ENCODE measurements around the gene SCAMP5. TPM values are rescaled to one million over a fixed set of nuclear protein-coding genes. Genes with fewer than 3 reads are reported as not detected.

The SCAMP5 gene, protein sequence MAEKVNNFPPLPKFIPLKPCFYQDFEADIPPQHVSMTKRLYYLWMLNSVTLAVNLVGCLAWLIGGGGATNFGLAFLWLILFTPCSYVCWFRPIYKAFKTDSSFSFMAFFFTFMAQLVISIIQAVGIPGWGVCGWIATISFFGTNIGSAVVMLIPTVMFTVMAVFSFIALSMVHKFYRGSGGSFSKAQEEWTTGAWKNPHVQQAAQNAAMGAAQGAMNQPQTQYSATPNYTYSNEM
- 7.0 and 9.0 TPM in 2 replicates for total RNA-seq (2014; rRNA removed)
- Bru-seq, nascent RNA = percentile 42 among the genes with signal in this experiment
- percentile 38 among the genes with signal in this experiment for BruChase-seq, experiment 1, labeled RNA remaining after a 6-hour chase
- percentile 44 among the genes with signal in this experiment for BruChase-seq, experiment 2, labeled RNA remaining after a 2-hour chase
- long read RNA-seq, partial matches to known transcripts = 0 of 11 reads
- long read RNA-seq, other reads (novel, unspliced or antisense) = 10 of 11 reads

DNA sequence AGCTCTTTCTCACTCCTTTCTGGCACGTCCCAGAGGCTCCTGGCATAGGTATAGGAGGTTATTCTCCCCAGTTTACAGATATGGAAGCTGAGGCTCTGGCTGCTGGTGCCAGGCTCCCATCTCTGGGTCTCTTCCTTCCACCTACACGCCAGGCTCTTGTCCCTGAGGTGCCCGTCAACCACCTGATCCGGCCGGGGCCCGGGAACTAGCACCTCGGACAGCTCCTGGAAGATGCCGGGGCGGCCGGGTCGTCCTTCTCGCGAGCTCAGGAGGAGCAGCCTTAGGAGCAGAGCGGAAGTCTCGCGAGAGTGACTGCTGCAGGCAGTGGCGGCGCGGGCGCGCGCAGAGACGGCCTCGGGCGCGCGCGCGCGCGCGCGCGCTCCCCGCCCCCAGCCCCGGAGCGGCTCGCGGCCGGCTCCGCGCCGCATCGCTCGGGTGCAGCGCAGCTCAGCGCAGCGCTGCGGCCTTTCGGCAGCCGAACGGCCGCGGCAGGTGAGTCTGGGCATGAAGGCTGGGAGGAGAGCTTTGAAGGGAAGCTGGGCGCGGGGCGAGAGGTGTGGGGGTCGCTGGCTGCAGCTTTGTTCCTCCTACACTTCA is at the start of gene SCAMP5:
Gene SCAMP5, plus strand, starts transcription at position 382 of the 597 bp plus-strand sequence. CDS start 16,277 bp downstream, outside the sequence.
- H3K9me3 ChIP-seq (ENCODE audit: low read length) = no peaks in the 10 kb centered on the region
- no peaks in the 10 kb centered on the region for H4K20me1 ChIP-seq (ENCODE audit: low read length)
- CTCF ChIA-PET = interaction anchor here (0.6 kb wide), 2 partner anchors 19 to 373 kb away, joined by 3 read pairs; partner anchors contain the start of gene MAN2C1
- H3F3A ChIP-seq (ENCODE audit: low read length, unreplicated experiment) = no peaks in the 10 kb centered on the region
- no peaks in the 10 kb centered on the region for H3K79me2 ChIP-seq (ENCODE audit: low read length)
- no peak within 1 kb of the TSS for H3K27ac ChIP-seq (ENCODE audit: low read length)
- ATAC-seq (peak; percentile 94), DNase-seq (peak; percentile 91)
- H3K27me3 ChIP-seq (ENCODE audit: low read length) = no peaks in the 10 kb centered on the region; the same call in 1 of the 2 replicates
- H3K36me3 ChIP-seq (ENCODE audit: low read depth, low read length) = no peaks in the 10 kb centered on the region
- TF ChIP-seq EZH2 (IDR thresholded peaks at IDR 0.05; ENCODE audit: low read length, unreplicated experiment) (no peak), EZH2phosphoT487 (IDR thresholded peaks at IDR 0.05; ENCODE audit: borderline replicate concordance, low read length) (no peak)
- TF ChIP-seq, protein P1, sequence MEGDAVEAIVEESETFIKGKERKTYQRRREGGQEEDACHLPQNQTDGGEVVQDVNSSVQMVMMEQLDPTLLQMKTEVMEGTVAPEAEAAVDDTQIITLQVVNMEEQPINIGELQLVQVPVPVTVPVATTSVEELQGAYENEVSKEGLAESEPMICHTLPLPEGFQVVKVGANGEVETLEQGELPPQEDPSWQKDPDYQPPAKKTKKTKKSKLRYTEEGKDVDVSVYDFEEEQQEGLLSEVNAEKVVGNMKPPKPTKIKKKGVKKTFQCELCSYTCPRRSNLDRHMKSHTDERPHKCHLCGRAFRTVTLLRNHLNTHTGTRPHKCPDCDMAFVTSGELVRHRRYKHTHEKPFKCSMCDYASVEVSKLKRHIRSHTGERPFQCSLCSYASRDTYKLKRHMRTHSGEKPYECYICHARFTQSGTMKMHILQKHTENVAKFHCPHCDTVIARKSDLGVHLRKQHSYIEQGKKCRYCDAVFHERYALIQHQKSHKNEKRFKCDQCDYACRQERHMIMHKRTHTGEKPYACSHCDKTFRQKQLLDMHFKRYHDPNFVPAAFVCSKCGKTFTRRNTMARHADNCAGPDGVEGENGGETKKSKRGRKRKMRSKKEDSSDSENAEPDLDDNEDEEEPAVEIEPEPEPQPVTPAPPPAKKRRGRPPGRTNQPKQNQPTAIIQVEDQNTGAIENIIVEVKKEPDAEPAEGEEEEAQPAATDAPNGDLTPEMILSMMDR (conservative IDR thresholded peaks at IDR 0.05; ENCODE audit: low read depth, low read length) = no peak
- peak within 1 kb of the TSS; percentile 92 for H3K4me2 ChIP-seq (ENCODE audit: low read length)
- H3K4me1 ChIP-seq (ENCODE audit: insufficient read depth, low read length) = peaks cover 4% of the 10 kb centered on the region; the same call in 1 of the 2 replicates
- peak within 1 kb of the TSS; percentile 87 for H2AFZ ChIP-seq (ENCODE audit: low read length)
- POLR2A ChIA-PET (ENCODE audit: unreplicated experiment) = interaction anchor here (0.5 to 0.6 kb wide), 4 partner anchors 31 to 365 kb away, joined by 3 to 4 read pairs (median 3); no protein-coding TSS in a partner anchor
- peak within 1 kb of the TSS; percentile 58; the same call in 1 of the 2 replicates for H3K9ac ChIP-seq (ENCODE audit: low read length)
- no TSS peak for BruUV-seq (replicated peaks)
- peak within 1 kb of the TSS; percentile 68 for H3K4me3 ChIP-seq (ENCODE audit: low read length)
- intact Hi-C loops (cut with micrococcal nuclease) = no loop called here
- H3K9me2 ChIP-seq (replicated peaks; ENCODE audit: low read length) = no peaks in the 10 kb centered on the region

DNA sequence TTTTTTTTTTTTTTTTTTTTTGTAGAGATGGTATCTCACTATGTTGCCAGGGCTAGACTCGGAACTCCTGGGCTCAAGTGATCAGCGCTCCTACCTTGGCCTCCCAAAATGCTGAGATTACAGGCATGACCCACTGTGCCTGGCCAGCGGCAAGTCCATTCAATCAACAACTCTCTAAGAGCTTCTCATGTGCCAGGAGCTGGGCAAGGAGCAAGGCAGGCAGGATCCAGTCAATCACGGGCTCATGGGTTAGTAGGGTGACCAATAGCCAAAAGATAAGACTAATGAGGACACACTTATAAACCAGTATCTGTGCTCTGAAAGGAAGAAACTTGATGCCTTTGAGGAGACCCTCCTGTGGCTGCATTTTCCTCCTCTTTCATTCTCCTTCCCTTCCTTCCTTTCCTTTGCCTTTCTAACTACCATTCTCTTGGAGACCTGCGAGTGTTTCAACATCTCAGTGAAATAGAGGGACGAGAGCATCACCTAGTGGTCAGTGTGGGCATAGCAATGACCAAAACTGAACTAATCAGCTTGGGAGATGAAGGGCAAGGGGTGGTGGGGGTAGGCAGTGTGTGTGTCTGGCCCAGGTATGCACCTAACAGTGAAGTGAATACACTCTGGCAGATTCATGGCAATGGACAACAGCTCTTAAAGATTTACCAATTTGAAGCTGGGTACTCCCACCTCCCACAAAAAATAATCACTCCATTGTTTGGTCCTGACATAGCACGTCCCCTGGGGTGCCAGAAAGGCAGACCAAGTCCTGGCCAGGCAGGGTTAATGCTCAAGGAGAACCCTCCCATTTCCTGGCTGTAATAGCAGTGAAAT is 45.1 kb upstream of the SCAMP5 start:
- 0 out of 2 replicates have a peak, but pooled peaks cover under 1% of the 10 kb centered on the region for H3K79me2 ChIP-seq (ENCODE audit: low read length)
- no peaks in the 10 kb centered on the region for H3K36me3 ChIP-seq (ENCODE audit: low read depth, low read length)
- H3K9ac ChIP-seq (ENCODE audit: low read length) = no peak overlapping the region
- ATAC-seq = peak; percentile 79
- H3K27ac ChIP-seq (ENCODE audit: low read length) = no peak overlapping the region
- ChIA-PET CTCF (interaction anchor here (0.5 to 1.3 kb wide), 4 partner anchors 11 to 179 kb away, joined by 3 to 5 read pairs (median 4); no protein-coding TSS in a partner anchor), POLR2A (ENCODE audit: unreplicated experiment) (no interaction called here)
- intact Hi-C loops (cut with micrococcal nuclease) = loop anchor here (2.0 kb wide), 1 partner anchor 179 kb away; no protein-coding TSS in a partner anchor
- no peaks in the 10 kb centered on the region for H3K9me3 ChIP-seq (ENCODE audit: low read length)
- H2AFZ ChIP-seq (ENCODE audit: low read length) = peak overlapping the region; percentile 14; the same call in 1 of the 2 replicates
- TF ChIP-seq, protein P1 (conservative IDR thresholded peaks at IDR 0.05; ENCODE audit: low read depth, low read length) = peak; percentile 96
- TF ChIP-seq EZH2phosphoT487 (IDR thresholded peaks at IDR 0.05; ENCODE audit: borderline replicate concordance, low read length) = no peak
- no peaks in the 10 kb centered on the region for H3K27me3 ChIP-seq (ENCODE audit: low read length)
- H3F3A ChIP-seq (ENCODE audit: low read length, unreplicated experiment) = no peaks in the 10 kb centered on the region
- DNase-seq = peak; percentile 90
- no peak overlapping the region for H3K4me2 ChIP-seq (ENCODE audit: low read length)
- no peaks in the 10 kb centered on the region for H3K4me1 ChIP-seq (ENCODE audit: insufficient read depth, low read length)
- H4K20me1 ChIP-seq (ENCODE audit: low read length) = no peaks in the 10 kb centered on the region
- H3K9me2 ChIP-seq (replicated peaks; ENCODE audit: low read length) = no peaks in the 10 kb centered on the region
- no TSS peak for BruUV-seq (replicated peaks)
- H3K4me3 ChIP-seq (ENCODE audit: low read length) = no peak overlapping the region

Data from PC-3 (cell line).